DND-41 (cell line): ENCODE measurements around the gene TRPC4.

ENCODE experiments used
- EZH2 ChIP-seq: IDR thresholded peaks from 3 replicates; pipeline ENCODE4 v1.6.1; 2012; ENCODE audit warnings: borderline replicate concordance, low read depth, mild to moderate bottlenecking, moderate library complexity, low read length, inconsistent platforms; ENCODE audit not compliant: severe bottlenecking
- TF ChIP-seq, protein P1 (sequence below): IDR thresholded peaks from 2 replicates; pipeline ENCODE4 v1.5.1; 2012; ENCODE audit warnings: borderline replicate concordance, low read length, moderate library complexity, mild to moderate bottlenecking; ENCODE audit not compliant: poor library complexity, severe bottlenecking; ENCODE audit errors: extremely low read depth

DNA sequence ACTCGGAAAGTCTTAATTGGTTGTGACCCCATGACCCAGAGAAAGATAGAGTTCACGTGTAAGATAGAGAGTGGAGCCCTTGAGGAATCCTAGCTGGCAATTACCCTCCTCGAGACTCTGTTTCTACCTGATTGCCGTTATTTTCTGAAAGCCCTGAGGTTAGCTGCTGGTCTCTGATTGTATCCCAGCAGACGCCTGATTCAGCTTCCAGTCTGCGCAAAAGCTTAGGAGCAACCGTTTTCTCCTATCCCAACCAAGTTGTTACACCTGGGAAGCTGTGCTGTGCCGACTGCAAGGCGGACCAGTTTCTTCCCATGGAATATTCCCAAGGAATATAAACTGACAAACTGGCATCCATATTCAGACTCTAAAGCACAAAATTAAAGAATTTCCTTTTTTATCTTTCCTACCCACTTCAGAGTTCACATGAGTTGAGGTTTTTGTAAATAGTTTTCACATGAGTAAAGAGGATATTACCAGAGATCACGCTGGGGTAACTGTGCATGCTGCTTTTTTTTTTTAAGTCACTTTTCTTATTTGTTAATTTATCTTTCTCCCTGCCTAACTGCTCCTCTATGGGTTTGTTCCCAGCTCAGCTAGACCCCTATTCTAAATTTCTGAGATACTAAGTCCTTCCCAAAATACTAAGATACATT is 1.5 kb upstream of the TRPC4 start:
- TF ChIP-seq, protein P1, sequence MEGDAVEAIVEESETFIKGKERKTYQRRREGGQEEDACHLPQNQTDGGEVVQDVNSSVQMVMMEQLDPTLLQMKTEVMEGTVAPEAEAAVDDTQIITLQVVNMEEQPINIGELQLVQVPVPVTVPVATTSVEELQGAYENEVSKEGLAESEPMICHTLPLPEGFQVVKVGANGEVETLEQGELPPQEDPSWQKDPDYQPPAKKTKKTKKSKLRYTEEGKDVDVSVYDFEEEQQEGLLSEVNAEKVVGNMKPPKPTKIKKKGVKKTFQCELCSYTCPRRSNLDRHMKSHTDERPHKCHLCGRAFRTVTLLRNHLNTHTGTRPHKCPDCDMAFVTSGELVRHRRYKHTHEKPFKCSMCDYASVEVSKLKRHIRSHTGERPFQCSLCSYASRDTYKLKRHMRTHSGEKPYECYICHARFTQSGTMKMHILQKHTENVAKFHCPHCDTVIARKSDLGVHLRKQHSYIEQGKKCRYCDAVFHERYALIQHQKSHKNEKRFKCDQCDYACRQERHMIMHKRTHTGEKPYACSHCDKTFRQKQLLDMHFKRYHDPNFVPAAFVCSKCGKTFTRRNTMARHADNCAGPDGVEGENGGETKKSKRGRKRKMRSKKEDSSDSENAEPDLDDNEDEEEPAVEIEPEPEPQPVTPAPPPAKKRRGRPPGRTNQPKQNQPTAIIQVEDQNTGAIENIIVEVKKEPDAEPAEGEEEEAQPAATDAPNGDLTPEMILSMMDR: no peak
- TF ChIP-seq EZH2: no peak
